HG03521 (cell line): Measurements from ENCODE around the gene PRR35.

Experiments used
- ATAC-seq: cut with Tn5 transposase; IDR thresholded peaks from one replicate; pipeline ENCODE4 v1.9.1; 2021; ENCODE audit warnings: mild to moderate bottlenecking, moderate library complexity; ENCODE audit not compliant: unreplicated experiment

Gene PRR35

GRCh38 chr16:546909-547770 is 13.1 kb upstream of the PRR35 start:
- ATAC-seq: no peak

GRCh38 chr16:548586-548985 is 11.6 kb upstream of the PRR35 start:
- ATAC-seq: no peak

GRCh38 chr16:549544-550263 is 10.5 kb upstream of the PRR35 start:
- ATAC-seq: no peak

- no peak for ATAC-seq
Measured at GRCh38 chr16:551210-551609, 9.0 kb upstream of the PRR35 start.

GRCh38 chr16:552171-552570 is 8.0 kb upstream of the PRR35 start:
- ATAC-seq: no peak

- ATAC-seq: no peak
Measured at GRCh38 chr16:553601-554296, 6.4 kb upstream of the PRR35 start.

- ATAC-seq: no peak
Measured at GRCh38 chr16:554297-554621, 5.9 kb upstream of the PRR35 start.

GRCh38 chr16:554640-555365 is 5.4 kb upstream of the PRR35 start:
- no peak for ATAC-seq

GRCh38 chr16:555528-556473 is 4.4 kb upstream of the PRR35 start:
- ATAC-seq: no peak

- no peak for ATAC-seq
Measured at GRCh38 chr16:556474-557173, 3.6 kb upstream of the PRR35 start.

GRCh38 chr16:557463-558297 is 2.5 kb upstream of the PRR35 start:
- ATAC-seq: no peak

GRCh38 chr16:558298-559020 is 1.7 kb upstream of the PRR35 start:
- ATAC-seq: no peak

- ATAC-seq: no peak
Measured at GRCh38 chr16:559021-559380, 1.2 kb upstream of the PRR35 start.

GRCh38 chr16:559411-560203 is 587 bp upstream of the PRR35 start:
- ATAC-seq: no peak

GRCh38 chr16:560701-561412 is 663 bp downstream of the PRR35 start:
- no peak for ATAC-seq

GRCh38 chr16:561413-561794 is 1.2 kb downstream of the PRR35 start:
- no peak for ATAC-seq
